ENCODE data around the gene METTL18. TPM values are rescaled to one million over a fixed set of nuclear protein-coding genes. Genes with fewer than 3 reads are reported as not detected.
"Not testable (repeated sequence)": the region's sequence is repeated elsewhere in the genome, so short reads cannot be mapped to it uniquely, and the experiment has no call there.

Gene METTL18
- 5.0 and 6.2 TPM in 2 replicates for total RNA-seq

GRCh38 chr1:169794530-169795416 lies at the start of gene METTL18:
Gene METTL18, minus strand, starts transcription at chr1:169794907. Its CDS starts 1,212 bp downstream, at chr1:169793695.
- peak; percentile 96 to 97 for DNase-seq (ENCODE audit: low read depth in 2 of 2)

GRCh38 chr1:169838942-169839341 lies 44.2 kb upstream of the METTL18 start:
- no peak for DNase-seq (ENCODE audit: low read depth in 2 of 2)

- DNase-seq (ENCODE audit: low read depth in 2 of 2), result no peak
Measured at GRCh38 chr1:169836198-169836597, 41.5 kb upstream of the METTL18 start.

GRCh38 chr1:169835647-169836046 lies 40.9 kb upstream of the METTL18 start:
- no peak for DNase-seq (ENCODE audit: low read depth in 2 of 2)

GRCh38 chr1:169834869-169835268 lies 40.2 kb upstream of the METTL18 start:
- no peak for DNase-seq (ENCODE audit: low read depth in 2 of 2)

- DNase-seq (ENCODE audit: low read depth in 2 of 2), result no peak
Measured at GRCh38 chr1:169833179-169833901, 38.6 kb upstream of the METTL18 start.

- DNase-seq (ENCODE audit: low read depth in 2 of 2), result no peak
Measured at GRCh38 chr1:169829671-169830070, 35.0 kb upstream of the METTL18 start.

GRCh38 chr1:169824153-169824552 lies 29.4 kb upstream of the METTL18 start:
- DNase-seq (ENCODE audit: low read depth in 2 of 2), result no peak

GRCh38 chr1:169821500-169821899 lies 26.8 kb upstream of the METTL18 start:
- DNase-seq (ENCODE audit: low read depth in 2 of 2), result no peak

GRCh38 chr1:169816617-169817016 lies 21.9 kb upstream of the METTL18 start:
- no peak for DNase-seq (ENCODE audit: low read depth in 2 of 2)

GRCh38 chr1:169814265-169814664 lies 19.6 kb upstream of the METTL18 start:
- no peak for DNase-seq (ENCODE audit: low read depth in 2 of 2)

- no peak for DNase-seq (ENCODE audit: low read depth in 2 of 2)
Measured at GRCh38 chr1:169812131-169812530, 17.4 kb upstream of the METTL18 start.

- DNase-seq (ENCODE audit: low read depth in 2 of 2), result not testable (repeated sequence)
Measured at GRCh38 chr1:169811418-169812035, 16.8 kb upstream of the METTL18 start.

- peak; percentile 50 to 68 for DNase-seq (ENCODE audit: low read depth in 2 of 2)
Measured at GRCh38 chr1:169809370-169810095, 14.8 kb upstream of the METTL18 start.

GRCh38 chr1:169804941-169805340 lies 10.2 kb upstream of the METTL18 start:
- no peak for DNase-seq (ENCODE audit: low read depth in 2 of 2)

- no peak for DNase-seq (ENCODE audit: low read depth in 2 of 2)
Measured at GRCh38 chr1:169802888-169803287, 8.2 kb upstream of the METTL18 start.

- no peak for DNase-seq (ENCODE audit: low read depth in 2 of 2)
Measured at GRCh38 chr1:169797281-169797680, 2.6 kb upstream of the METTL18 start.

GRCh38 chr1:169796274-169796810 lies 1.6 kb upstream of the METTL18 start:
- no peak for DNase-seq (ENCODE audit: low read depth in 2 of 2)

- no peak for DNase-seq (ENCODE audit: low read depth in 2 of 2)
Measured at GRCh38 chr1:169795687-169796086, 980 bp upstream of the METTL18 start.

GRCh38 chr1:169793730-169794129 lies 977 bp downstream of the METTL18 start:
- no peak for DNase-seq (ENCODE audit: low read depth in 2 of 2)

- DNase-seq (ENCODE audit: low read depth in 2 of 2), result no peak
Measured at GRCh38 chr1:169788402-169788801, 6.3 kb downstream of the METTL18 start.
